MCF 10A (cell line): ENCODE measurements around the gene MYBL2. TPM values are rescaled to one million over a fixed set of nuclear protein-coding genes. Genes with fewer than 3 reads are reported as not detected.

Experiments
- BruUV-seq: library from RNA; stranded (reverse); fragments of 400-500 nt; replicated peaks from 2 replicates; lab custom pipeline; 2021; lab: Mats Ljungman, UMichigan
- CTCF ChIA-PET: fragments of 300-600 bp; sonication (Branson Sonifier 250); formaldehyde crosslinking; extraction: SDS; loops from one replicate; lab custom pipeline; 2021; ENCODE audit warnings: antibody characterized with exemption, inconsistent platforms; lab: Yijun Ruan, JAX
- POLR2A ChIA-PET: fragments of 300-600, 350-650 bp; sonication (Branson Sonifier 250); formaldehyde crosslinking; extraction: SDS; loops from one replicate; lab custom pipeline; 2020; ENCODE audit warnings: antibody characterized with exemption, inconsistent platforms; lab: Yijun Ruan, JAX
- DNase-seq: peaks from one replicate; pipeline ENCODE4 v3.0.0-alpha.2; 2018; ENCODE audit not compliant: unreplicated experiment
- H3K27ac Mint-ChIP-seq: one replicate; pipeline ENCODE4 v1.8.0; 2022; ENCODE audit warnings: mild to moderate bottlenecking, low read depth, mixed read lengths; ENCODE audit not compliant: unreplicated experiment
- H3K27me3 Mint-ChIP-seq: one replicate; pipeline ENCODE4 v1.8.0; 2022; ENCODE audit warnings: mixed read lengths; ENCODE audit not compliant: insufficient read depth, unreplicated experiment
- H3K36me3 Mint-ChIP-seq: one replicate; pipeline ENCODE4 v1.8.0; 2022; ENCODE audit warnings: mild to moderate bottlenecking, moderate library complexity, mixed read lengths; ENCODE audit not compliant: insufficient read depth, unreplicated experiment
- H3K4me1 Mint-ChIP-seq: one replicate; pipeline ENCODE4 v1.8.0; 2022; ENCODE audit warnings: mixed read lengths; ENCODE audit not compliant: insufficient read depth, unreplicated experiment
- H3K4me3 Mint-ChIP-seq: one replicate; pipeline ENCODE4 v1.8.0; 2022; ENCODE audit warnings: mild to moderate bottlenecking, moderate library complexity, mixed read lengths; ENCODE audit not compliant: unreplicated experiment
- H3K9me3 Mint-ChIP-seq: one replicate; pipeline ENCODE4 v1.8.0; 2022; ENCODE audit warnings: mixed read lengths; ENCODE audit not compliant: unreplicated experiment
- CTCF ChIP-seq: fragments of 200-600 bp; IDR thresholded peaks from one replicate; pipeline ENCODE4 v1.8.0; 2022; ENCODE audit warnings: antibody characterized with exemption, mild to moderate bottlenecking; ENCODE audit not compliant: unreplicated experiment
- intact Hi-C: fragments of 100-400 bp; cut with micrococcal nuclease; formaldehyde crosslinking; loops from 2 replicates; pipeline ENCODE4 v1.14.1; 2022
- total RNA-seq: library from RNA; stranded (reverse); gene quantifications from 2 replicates; pipeline ENCODE4 v1.2.3, GENCODE V29; 2022

MYBL2 gene
- total RNA-seq, 1 experiment from 2014 or later = 44.3 TPM

GRCh38 chr20:43725666-43726065, 58.8 kb downstream of the MYBL2 start:
- POLR2A ChIA-PET = interaction anchor here (0.7 kb wide), 1 partner anchor 10 kb away, joined by 3 read pairs; no protein-coding TSS in a partner anchor
- BruUV-seq = no TSS peak
- H3K36me3 Mint-ChIP-seq = no peaks in the 10 kb centered on the region
- no peak for TF ChIP-seq CTCF
- no peaks in the 10 kb centered on the region for H3K27me3 Mint-ChIP-seq
- no peak overlapping the region for H3K27ac Mint-ChIP-seq
- DNase-seq = no peak
- CTCF ChIA-PET = interaction anchor here (0.6 kb wide), 1 partner anchor 164 kb away, joined by 3 read pairs; no protein-coding TSS in a partner anchor
- intact Hi-C loops = no loop called here
- no peaks in the 10 kb centered on the region for H3K4me1 Mint-ChIP-seq
- no peaks in the 10 kb centered on the region for H3K9me3 Mint-ChIP-seq
- no peak overlapping the region for H3K4me3 Mint-ChIP-seq

GRCh38 chr20:43726333-43726732, 59.4 kb downstream of the MYBL2 start:
- CTCF ChIA-PET = interaction anchor here (1.2 to 3.8 kb wide), 2 partner anchors 24 to 87 kb away, joined by 3 to 26 read pairs; no protein-coding TSS in a partner anchor
- Mint-ChIP-seq H3K27me3 (no peaks in the 10 kb centered on the region), H3K9me3 (no peaks in the 10 kb centered on the region), H3K4me1 (no peaks in the 10 kb centered on the region), H3K4me3 (no peak overlapping the region), H3K27ac (no peak overlapping the region), H3K36me3 (no peaks in the 10 kb centered on the region)
- intact Hi-C loops = no loop called here
- TF ChIP-seq CTCF = no peak
- POLR2A ChIA-PET = interaction anchor here (0.6 kb wide), 1 partner anchor 209 kb away, joined by 3 read pairs; no protein-coding TSS in a partner anchor
- DNase-seq = no peak
- BruUV-seq = no TSS peak

GRCh38 chr20:43726811-43727338, 60.0 kb downstream of the MYBL2 start, which contains the start of gene GTSF1L:
Gene GTSF1L, minus strand, starts transcription at chr20:43727002. Its CDS starts 308 bp downstream, at chr20:43726694.
- POLR2A ChIA-PET = no interaction called here
- Mint-ChIP-seq H3K4me1 (no peaks in the 10 kb centered on the region), H3K9me3 (no peaks in the 10 kb centered on the region), H3K27me3 (peaks cover under 1% of the 10 kb centered on the region), H3K27ac (no peak within 1 kb of the TSS), H3K36me3 (no peaks in the 10 kb centered on the region), H3K4me3 (no peak within 1 kb of the TSS)
- BruUV-seq = no TSS peak
- no peak for TF ChIP-seq CTCF
- intact Hi-C loops = no loop called here
- DNase-seq = peak; percentile 15
- CTCF ChIA-PET = interaction anchor here (1.1 to 3.8 kb wide), 3 partner anchors 23 to 354 kb away, joined by 3 to 26 read pairs (median 5); no protein-coding TSS in a partner anchor

GRCh38 chr20:43727980-43728590, 61.2 kb downstream of the MYBL2 start:
- Mint-ChIP-seq H3K36me3 (no peaks in the 10 kb centered on the region), H3K9me3 (no peaks in the 10 kb centered on the region), H3K27ac (no peak overlapping the region), H3K27me3 (peaks cover 13% of the 10 kb centered on the region), H3K4me1 (no peaks in the 10 kb centered on the region), H3K4me3 (no peak overlapping the region)
- no peak for DNase-seq
- intact Hi-C loops = no loop called here
- BruUV-seq = no TSS peak
- no peak for TF ChIP-seq CTCF
- ChIA-PET CTCF (interaction anchor here (0.6 to 3.8 kb wide), 6 partner anchors 16 to 352 kb away, joined by 3 to 26 read pairs (median 4); no protein-coding TSS in a partner anchor), POLR2A (interaction anchor here (0.6 to 1.6 kb wide), 6 partner anchors 12 to 846 kb away, joined by 3 to 4 read pairs (median 3); no protein-coding TSS in a partner anchor)
